ENCODE data around the gene ACIN1. TPM values are rescaled to one million over a fixed set of nuclear protein-coding genes. Genes with fewer than 3 reads are reported as not detected.
A peak's percentile ranks its signal among the peaks of the same experiment; 100 is the strongest.

Gene ACIN1
- total and polyA plus RNA-seq, 2 of the 13 experiments (the other 11 are each of a cell fraction or from before 2014, with no cell fraction given): 165 to 183 TPM

DNA sequence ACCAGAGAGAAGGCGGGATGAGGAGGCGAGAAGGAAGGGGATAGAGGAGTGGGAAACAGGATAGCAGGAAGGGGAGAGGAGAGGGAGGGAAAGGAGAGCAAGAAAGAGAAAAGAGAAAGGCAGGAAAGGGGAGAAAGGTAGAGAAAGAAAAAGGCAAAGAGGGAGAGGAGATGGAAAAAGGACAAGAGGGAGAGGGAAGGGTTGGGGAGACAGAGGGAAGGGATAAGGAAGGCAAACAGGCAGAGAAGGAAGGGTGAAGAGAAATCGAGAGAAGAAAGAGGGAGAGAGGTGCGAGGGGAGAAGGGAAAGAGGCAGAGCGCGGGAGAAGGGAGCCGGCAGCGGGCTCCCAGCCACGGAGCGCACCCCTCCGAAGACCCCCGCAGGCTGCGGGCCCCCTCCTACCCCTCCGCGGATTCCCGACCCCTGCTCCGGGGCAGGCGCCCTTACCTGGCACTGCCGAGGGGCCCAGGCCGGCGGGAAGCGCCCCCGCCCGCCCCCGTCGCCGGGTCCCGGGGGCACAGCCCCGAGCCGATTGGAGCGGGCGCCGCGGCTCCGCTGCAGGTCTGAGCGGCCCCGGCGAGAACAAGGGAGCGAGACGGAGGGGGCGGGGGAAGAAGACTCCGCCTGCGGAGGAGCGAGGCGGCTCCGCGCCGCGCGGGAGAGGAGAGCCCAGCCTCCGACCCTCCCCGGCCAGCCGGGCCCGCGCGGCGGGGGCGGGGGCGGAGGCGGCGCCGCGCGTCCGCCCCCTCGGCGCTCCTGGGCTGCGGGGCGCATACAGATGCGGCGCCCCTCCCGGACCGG, 37.8 kb downstream of the ACIN1 start, which contains the start of gene CDH24 (continued):
- TF ChIP-seq ZNF607 (CRISPR knock-in tag; IDR thresholded peaks at IDR 0.05; ENCODE audit: borderline replicate concordance) (no peak), FOXK1 (CRISPR knock-in tag; IDR thresholded peaks at IDR 0.05; ENCODE audit: borderline replicate concordance, low read depth) (no peak), ATRX (CRISPR knock-in tag; IDR thresholded peaks at IDR 0.05; ENCODE audit: borderline replicate concordance) (no peak), ZNF747 (CRISPR knock-in tag; IDR thresholded peaks at IDR 0.05; ENCODE audit: borderline replicate concordance) (no peak), ZNF510 (CRISPR knock-in tag; IDR thresholded peaks at IDR 0.05; ENCODE audit: low read depth) (no peak), CREBL2 (CRISPR knock-in tag; IDR thresholded peaks at IDR 0.05; ENCODE audit: borderline replicate concordance) (no peak), FOXA3 (CRISPR knock-in tag; IDR thresholded peaks at IDR 0.05) (no peak), ZNF20 (CRISPR knock-in tag; IDR thresholded peaks at IDR 0.05) (no peak), HBP1 (CRISPR knock-in tag; IDR thresholded peaks at IDR 0.05; ENCODE audit: low read depth) (no peak), ZHX1 (CRISPR knock-in tag; IDR thresholded peaks at IDR 0.05; ENCODE audit: low read depth) (no peak; the same call in 1 of the 2 replicates), ZFP36L1 (CRISPR knock-in tag; IDR thresholded peaks at IDR 0.05) (no peak), KAT2B (IDR thresholded peaks at IDR 0.05; ENCODE audit: borderline replicate concordance, low read depth, low read length) (no peak), NCOA5 (CRISPR knock-in tag; IDR thresholded peaks at IDR 0.05) (no peak), GATAD1 (CRISPR knock-in tag; IDR thresholded peaks at IDR 0.05) (no peak)
- TF ChIP-seq, protein P1, sequence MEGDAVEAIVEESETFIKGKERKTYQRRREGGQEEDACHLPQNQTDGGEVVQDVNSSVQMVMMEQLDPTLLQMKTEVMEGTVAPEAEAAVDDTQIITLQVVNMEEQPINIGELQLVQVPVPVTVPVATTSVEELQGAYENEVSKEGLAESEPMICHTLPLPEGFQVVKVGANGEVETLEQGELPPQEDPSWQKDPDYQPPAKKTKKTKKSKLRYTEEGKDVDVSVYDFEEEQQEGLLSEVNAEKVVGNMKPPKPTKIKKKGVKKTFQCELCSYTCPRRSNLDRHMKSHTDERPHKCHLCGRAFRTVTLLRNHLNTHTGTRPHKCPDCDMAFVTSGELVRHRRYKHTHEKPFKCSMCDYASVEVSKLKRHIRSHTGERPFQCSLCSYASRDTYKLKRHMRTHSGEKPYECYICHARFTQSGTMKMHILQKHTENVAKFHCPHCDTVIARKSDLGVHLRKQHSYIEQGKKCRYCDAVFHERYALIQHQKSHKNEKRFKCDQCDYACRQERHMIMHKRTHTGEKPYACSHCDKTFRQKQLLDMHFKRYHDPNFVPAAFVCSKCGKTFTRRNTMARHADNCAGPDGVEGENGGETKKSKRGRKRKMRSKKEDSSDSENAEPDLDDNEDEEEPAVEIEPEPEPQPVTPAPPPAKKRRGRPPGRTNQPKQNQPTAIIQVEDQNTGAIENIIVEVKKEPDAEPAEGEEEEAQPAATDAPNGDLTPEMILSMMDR (CRISPR knock-in tag; IDR thresholded peaks at IDR 0.05): no peak
- TF ChIP-seq, protein P2, sequence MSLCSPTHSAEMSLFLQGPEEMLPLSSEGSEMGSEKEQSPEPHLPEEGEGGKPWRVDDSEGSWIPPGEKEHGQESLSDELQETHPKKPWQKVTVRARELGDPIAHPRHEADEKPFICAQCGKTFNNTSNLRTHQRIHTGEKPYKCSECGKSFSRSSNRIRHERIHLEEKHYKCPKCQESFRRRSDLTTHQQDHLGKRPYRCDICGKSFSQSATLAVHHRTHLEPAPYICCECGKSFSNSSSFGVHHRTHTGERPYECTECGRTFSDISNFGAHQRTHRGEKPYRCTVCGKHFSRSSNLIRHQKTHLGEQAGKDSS (CRISPR knock-in tag; IDR thresholded peaks at IDR 0.05; ENCODE audit: borderline replicate concordance, low read depth): 0 out of 2 replicates have a peak, but pooled peaks have one; percentile 12
- TF ChIP-seq, protein P3, sequence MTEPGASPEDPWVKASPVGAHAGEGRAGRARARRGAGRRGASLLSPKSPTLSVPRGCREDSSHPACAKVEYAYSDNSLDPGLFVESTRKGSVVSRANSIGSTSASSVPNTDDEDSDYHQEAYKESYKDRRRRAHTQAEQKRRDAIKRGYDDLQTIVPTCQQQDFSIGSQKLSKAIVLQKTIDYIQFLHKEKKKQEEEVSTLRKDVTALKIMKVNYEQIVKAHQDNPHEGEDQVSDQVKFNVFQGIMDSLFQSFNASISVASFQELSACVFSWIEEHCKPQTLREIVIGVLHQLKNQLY (CRISPR knock-in tag; IDR thresholded peaks at IDR 0.05): no peak

Measured in HepG2 (cell line).